MM.1S (cell line): ENCODE results near the gene CENPS.
A peak's percentile ranks its signal among the peaks of the same experiment; 100 is the strongest.

ENCODE experiments used
- DNase-seq: peaks from one replicate; pipeline ENCODE4 v3.0.0-alpha.2; 2015
- H2AFZ ChIP-seq: fragments of 300-600 bp; sonication (generic); 2 replicates; pipeline ENCODE4 v1.6.0; 2016; ENCODE audit warnings: antibody characterized with exemption, low read length
- H3F3A ChIP-seq: fragments of 300-600 bp; sonication (generic); 2 replicates; pipeline ENCODE4 v1.6.1; 2016; ENCODE audit warnings: mild to moderate bottlenecking, antibody characterized with exemption, low read length, moderate library complexity, mixed read lengths; ENCODE audit not compliant: insufficient read depth
- H3K27ac ChIP-seq: fragments of 300-600 bp; sonication (generic); 2 replicates; pipeline ENCODE4 v1.5.1; 2016; ENCODE audit warnings: mild to moderate bottlenecking, low read length
- H3K27me3 ChIP-seq: fragments of 300-600 bp; sonication (generic); replicated peaks from 2 replicates; pipeline ENCODE4 v1.6.0; 2016; ENCODE audit warnings: low read length; ENCODE audit not compliant: insufficient read depth
- H3K36me3 ChIP-seq: fragments of 300-600 bp; sonication (generic); replicated peaks from 2 replicates; pipeline ENCODE4 v1.6.1; 2016; ENCODE audit warnings: mild to moderate bottlenecking, low read length, mixed read lengths; ENCODE audit not compliant: insufficient read depth
- H3K4me1 ChIP-seq: fragments of 300-600 bp; sonication (generic); 2 replicates; pipeline ENCODE4 v1.6.1; 2016; ENCODE audit warnings: low read length, mixed read lengths
- H3K4me2 ChIP-seq: fragments of 300-600 bp; sonication (generic); 2 replicates; pipeline ENCODE4 v1.6.0; 2016; ENCODE audit warnings: low read depth, low read length
- H3K4me3 ChIP-seq: fragments of 300-600 bp; sonication (generic); 2 replicates; pipeline ENCODE4 v1.5.1; 2016; ENCODE audit warnings: low read length, mixed read lengths
- H3K79me2 ChIP-seq: fragments of 300-600 bp; sonication (generic); 2 replicates; pipeline ENCODE4 v1.6.1; 2016; ENCODE audit warnings: mixed run types, low read length, mixed read lengths
- H3K9ac ChIP-seq: fragments of 300-600 bp; sonication (generic); 2 replicates; pipeline ENCODE4 v1.6.1; 2016; ENCODE audit warnings: low read length, mixed read lengths
- H3K9me2 ChIP-seq: fragments of 300-600 bp; sonication (generic); replicated peaks from 2 replicates; pipeline ENCODE4 v1.6.1; 2016; ENCODE audit warnings: mild to moderate bottlenecking, low read length, mixed read lengths; ENCODE audit not compliant: insufficient read depth
- H3K9me3 ChIP-seq: fragments of 300-600 bp; sonication (generic); replicated peaks from 2 replicates; pipeline ENCODE4 v1.6.1; 2016; ENCODE audit warnings: mild to moderate bottlenecking, low read length, mixed read lengths; ENCODE audit not compliant: insufficient read depth
- H4K20me1 ChIP-seq: fragments of 300-600 bp; sonication (generic); 2 replicates; pipeline ENCODE4 v1.6.1; 2016; ENCODE audit warnings: mild to moderate bottlenecking, low read length, moderate library complexity, mixed read lengths; ENCODE audit not compliant: insufficient read depth
- CTCF ChIP-seq: fragments of 300-600 bp; sonication (generic); IDR thresholded peaks from 2 replicates; pipeline ENCODE4 v1.5.1; 2016; ENCODE audit warnings: antibody characterized with exemption, low read length, mixed read lengths
- EZH2 ChIP-seq: fragments of 300-600 bp; sonication (generic); optimal IDR thresholded peaks from 2 replicates; pipeline ENCODE3; 2017; ENCODE audit warnings: low read depth, mild to moderate bottlenecking, antibody characterized with exemption, low read length, mixed read lengths
- EZH2phosphoT487 ChIP-seq: fragments of 300-600 bp; sonication (generic); IDR thresholded peaks from 2 replicates; pipeline ENCODE4 v1.6.1; 2018; ENCODE audit warnings: antibody characterized with exemption, low read length

CENPS gene

GRCh38 chr1:10440794-10441193, 10.6 kb downstream of the CENPS start:
- Histone ChIP-seq H3K27me3 (no peaks in the 10 kb centered on the region), H3K4me2 (no peak overlapping the region), H3F3A (peaks cover 11% of the 10 kb centered on the region), H3K36me3 (no peaks in the 10 kb centered on the region), H3K4me1 (peaks cover 6% of the 10 kb centered on the region), H4K20me1 (no peaks in the 10 kb centered on the region), H3K27ac (no peak overlapping the region), H3K79me2 (no peaks in the 10 kb centered on the region), H3K9me3 (no peaks in the 10 kb centered on the region), H3K9me2 (no peaks in the 10 kb centered on the region), H3K9ac (no peak overlapping the region), H3K4me3 (no peak overlapping the region), H2AFZ (no peak overlapping the region)
- no peak for DNase-seq
- TF ChIP-seq EZH2 (no peak), EZH2phosphoT487 (no peak), CTCF (no peak)

DNA sequence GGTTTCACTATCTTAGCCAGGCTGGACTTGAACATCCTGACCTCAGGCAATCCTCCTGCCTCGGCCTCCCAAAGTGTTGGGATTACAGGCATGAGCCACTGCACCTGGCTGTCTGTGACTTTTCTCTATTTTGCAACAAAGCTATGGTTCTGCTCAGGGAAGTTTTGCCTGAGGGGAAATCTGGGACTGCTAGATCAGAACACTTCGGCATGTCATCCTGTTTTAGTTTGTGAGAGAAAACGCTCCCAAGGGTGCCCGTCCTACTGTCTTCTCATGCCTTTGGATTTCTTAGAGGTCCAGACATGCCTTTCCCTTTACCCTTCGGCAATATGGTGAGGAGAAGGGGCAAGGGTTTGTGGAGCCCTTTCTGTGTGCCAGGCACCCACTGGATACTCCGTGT, 14.0 kb downstream of the CENPS start:
- no peak overlapping the region; the same call in 1 of the 2 replicates for H3K9ac ChIP-seq
- TF ChIP-seq CTCF (no peak), EZH2phosphoT487 (no peak), EZH2 (no peak)
- H3K36me3 ChIP-seq, result no peaks in the 10 kb centered on the region

DNA sequence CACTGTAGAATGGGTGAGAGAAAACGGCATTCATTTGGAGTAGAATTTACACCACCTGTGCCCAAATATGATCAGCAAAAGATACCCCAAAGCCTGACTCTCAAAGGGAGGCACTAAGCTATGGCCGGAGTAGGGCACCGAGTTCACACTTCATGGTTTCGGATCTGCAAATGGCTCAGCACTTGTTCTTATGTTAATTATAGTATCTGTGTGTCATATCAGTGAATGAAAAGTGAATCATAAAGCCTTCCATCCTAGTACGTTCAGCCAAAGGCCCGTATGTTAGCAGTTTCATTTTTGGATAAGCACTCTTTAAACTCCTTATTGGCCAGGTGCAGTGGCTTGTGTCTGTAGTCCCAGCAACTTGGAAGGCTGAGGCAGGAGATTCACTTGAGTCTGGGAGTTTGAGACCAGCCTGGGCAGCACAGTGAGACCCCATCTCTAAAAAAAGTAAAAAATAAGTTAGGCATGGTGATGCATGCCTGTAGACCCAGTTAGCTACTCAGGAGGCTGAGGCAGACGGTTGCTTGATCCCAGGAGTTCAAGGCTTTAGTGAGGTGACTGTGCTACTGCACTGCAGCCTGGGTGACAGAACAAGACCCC, 14.7 kb downstream of the CENPS start:
- Histone ChIP-seq H3K79me2 (no peaks in the 10 kb centered on the region), H3K4me3 (peak overlapping the region; percentile 10; the same call in 1 of the 2 replicates), H3K9ac (peak overlapping the region; percentile 24; the same call in 1 of the 2 replicates), H3K4me2 (peak overlapping the region; percentile 47), H3K36me3 (no peaks in the 10 kb centered on the region), H3K4me1 (peaks cover 6% of the 10 kb centered on the region), H3K9me2 (no peaks in the 10 kb centered on the region), H2AFZ (peak overlapping the region; percentile 79), H3K27ac (peak overlapping the region; percentile 66), H3K9me3 (no peaks in the 10 kb centered on the region), H3F3A (peaks cover 11% of the 10 kb centered on the region), H3K27me3 (no peaks in the 10 kb centered on the region), H4K20me1 (no peaks in the 10 kb centered on the region)
- no peak for TF ChIP-seq CTCF
- no peak for TF ChIP-seq EZH2
- DNase-seq, result peak; percentile 85

More for the DNA sequence above, 14.0 kb downstream of the CENPS start:
- Histone ChIP-seq H3K9me2 (no peaks in the 10 kb centered on the region), H3K79me2 (no peaks in the 10 kb centered on the region), H3K27ac (peak overlapping the region; percentile 66), H3K4me1 (peaks cover 6% of the 10 kb centered on the region), H4K20me1 (no peaks in the 10 kb centered on the region), H3K4me2 (peak overlapping the region; percentile 47), H3K4me3 (peak overlapping the region; percentile 10; the same call in 1 of the 2 replicates), H2AFZ (peak overlapping the region; percentile 79), H3K9me3 (no peaks in the 10 kb centered on the region), H3K27me3 (no peaks in the 10 kb centered on the region), H3F3A (peaks cover 11% of the 10 kb centered on the region)
- no peak for DNase-seq
